GM23338 (cell line): ENCODE measurements around the gene INPP4B. TPM values are rescaled to one million over a fixed set of nuclear protein-coding genes. Genes with fewer than 3 reads are reported as not detected.

ENCODE experiments used
- ATAC-seq: fragments of 200-7000 bp; cut with Tn5 transposase; 3 replicates; pipeline ENCODE4 v1.9.1; 2020
- DNase-seq: peaks from one replicate; pipeline ENCODE4 v3.0.0-alpha.2; 2015; ENCODE audit warnings: low spot score
- H2AFZ ChIP-seq: fragments of 200-600 bp; sonication (generic); 2 replicates; pipeline ENCODE4 v1.8.0; 2016; ENCODE audit warnings: antibody characterized with exemption, mild to moderate bottlenecking, moderate library complexity
- H3F3A ChIP-seq: fragments of 200-600 bp; sonication (generic); replicated peaks from 2 replicates; pipeline ENCODE4 v1.8.0; 2017; ENCODE audit warnings: antibody characterized with exemption, mixed run types, low read depth
- H3K27ac ChIP-seq: fragments of 200-600 bp; sonication (generic); 2 replicates; pipeline ENCODE4 v1.6.1; 2016; ENCODE audit warnings: low read depth
- H3K27me3 ChIP-seq: fragments of 200-600 bp; sonication (generic); 2 replicates; pipeline ENCODE4 v1.8.0; 2016; ENCODE audit warnings: mild to moderate bottlenecking, mixed run types, moderate library complexity; ENCODE audit not compliant: insufficient read depth
- H3K36me3 ChIP-seq: fragments of 200-600 bp; sonication (generic); 2 replicates; pipeline ENCODE4 v1.8.0; 2016; ENCODE audit warnings: mild to moderate bottlenecking; ENCODE audit not compliant: insufficient read depth
- H3K4me1 ChIP-seq: fragments of 200-600 bp; sonication (generic); 2 replicates; pipeline ENCODE4 v1.8.0; 2016; ENCODE audit warnings: mild to moderate bottlenecking, moderate library complexity; ENCODE audit not compliant: insufficient read depth
- H3K4me2 ChIP-seq: fragments of 200-600 bp; sonication (generic); 2 replicates; pipeline ENCODE4 v1.7.1; 2017; ENCODE audit warnings: mixed run types
- H3K4me3 ChIP-seq: fragments of 200-600 bp; sonication (generic); 2 replicates; pipeline ENCODE4 v1.6.1; 2016; ENCODE audit warnings: mixed run types
- H3K79me2 ChIP-seq: fragments of 200-600 bp; sonication (generic); replicated peaks from 2 replicates; pipeline ENCODE4 v1.8.0; 2017; ENCODE audit warnings: mild to moderate bottlenecking; ENCODE audit not compliant: insufficient read depth
- H3K9me2 ChIP-seq: fragments of 200-600 bp; sonication (generic); 2 replicates; pipeline ENCODE4 v1.8.0; 2017; ENCODE audit not compliant: insufficient read depth
- H4K20me1 ChIP-seq: fragments of 200-600 bp; sonication (generic); replicated peaks from 2 replicates; pipeline ENCODE4 v1.8.0; 2017; ENCODE audit warnings: mild to moderate bottlenecking; ENCODE audit not compliant: insufficient read depth
- H3K27ac Mint-ChIP-seq: 2 replicates; pipeline ENCODE4 v1.8.0; 2020; ENCODE audit warnings: inconsistent platforms, mild to moderate bottlenecking, moderate library complexity, mixed read lengths
- H3K27me3 Mint-ChIP-seq: 3 replicates; pipeline ENCODE4 v1.8.0; 2022; ENCODE audit warnings: low read depth, mild to moderate bottlenecking, moderate library complexity, mixed read lengths, inconsistent platforms; ENCODE audit not compliant: insufficient read depth, poor library complexity
- H3K36me3 Mint-ChIP-seq: 3 replicates; pipeline ENCODE4 v1.8.0; 2021; ENCODE audit warnings: low read depth, mild to moderate bottlenecking, inconsistent platforms, moderate library complexity, mixed read lengths
- H3K4me1 Mint-ChIP-seq: 3 replicates; pipeline ENCODE4 v1.8.0; 2020; ENCODE audit warnings: mild to moderate bottlenecking, inconsistent platforms, mixed read lengths
- H3K4me3 Mint-ChIP-seq: 3 replicates; pipeline ENCODE4 v1.8.0; 2021; ENCODE audit warnings: moderate library complexity, mild to moderate bottlenecking, inconsistent platforms, mixed read lengths
- H3K9me3 Mint-ChIP-seq: 3 replicates; pipeline ENCODE4 v1.8.0; 2020; ENCODE audit warnings: moderate library complexity, mild to moderate bottlenecking, inconsistent platforms, mixed read lengths
- EZH2 ChIP-seq: fragments of 200-600 bp; sonication (generic); IDR thresholded peaks from one replicate; pipeline ENCODE4 v1.8.0; 2017; ENCODE audit warnings: antibody characterized with exemption, mild to moderate bottlenecking, low read depth; ENCODE audit not compliant: unreplicated experiment
- POLR2AphosphoS5 ChIP-seq: IDR thresholded peaks from 2 replicates; pipeline ENCODE4 v1.6.1; 2016; ENCODE audit warnings: antibody characterized with exemption, low read depth
- REST ChIP-seq: IDR thresholded peaks from one replicate; pipeline ENCODE4 v1.6.1; 2018; ENCODE audit warnings: antibody characterized with exemption; ENCODE audit not compliant: unreplicated experiment
- STAT1 ChIP-seq: IDR thresholded peaks from one replicate; pipeline ENCODE4 v1.6.1; 2016; ENCODE audit warnings: antibody characterized with exemption; ENCODE audit not compliant: unreplicated experiment
- ZNF114 ChIP-seq: fragments of 250-450 bp; sonication (Bioruptor Pico); IDR thresholded peaks from 2 replicates; pipeline ENCODE4 v1.5.0; 2020; ENCODE audit warnings: mild to moderate bottlenecking, moderate library complexity
- ZNF331 ChIP-seq: fragments of 250-450 bp; sonication (Bioruptor Pico); IDR thresholded peaks from 2 replicates; pipeline ENCODE4 v1.5.0; 2020; ENCODE audit warnings: low read depth, mild to moderate bottlenecking, moderate library complexity
- ZNF462 ChIP-seq: fragments of 250-450 bp; sonication (Bioruptor Pico); IDR thresholded peaks from 2 replicates; pipeline ENCODE4 v1.5.0; 2020; ENCODE audit warnings: mild to moderate bottlenecking, moderate library complexity
- polyA plus RNA-seq: library from polyadenylated mRNA; unstranded; fragments of >200 nt; fragmentation: Nextera tagmentation; extraction: Ambion mirVana; gene quantifications from 2 replicates; pipeline ENCODE4 v1.2.1, GENCODE V29; 2016
- total RNA-seq: library from RNA; depleted of rRNA; stranded (reverse); fragments of >200 nt; shearing (Covaris generic); gene quantifications from 2 replicates; pipeline ENCODE4 v1.2.3, GENCODE V29; 2014
- TF ChIP-seq, protein P1 (sequence below), 2 experiments: fragments of 200-600 bp in 1 of 2; sonication (generic) in 1 of 2; conservative IDR thresholded peaks; 2 replicates each; pipeline versions ENCODE4 v1.5.1 to v1.6.1; 2016 to 2017; ENCODE audit warnings: antibody characterized with exemption in 2 of 2, low read depth in 2 of 2, mild to moderate bottlenecking in 2 of 2, moderate library complexity in 1 of 2

The INPP4B gene
- total and polyA plus RNA-seq, 2 experiments from 2014 or later, result 0.11 to 0.14 TPM

DNA sequence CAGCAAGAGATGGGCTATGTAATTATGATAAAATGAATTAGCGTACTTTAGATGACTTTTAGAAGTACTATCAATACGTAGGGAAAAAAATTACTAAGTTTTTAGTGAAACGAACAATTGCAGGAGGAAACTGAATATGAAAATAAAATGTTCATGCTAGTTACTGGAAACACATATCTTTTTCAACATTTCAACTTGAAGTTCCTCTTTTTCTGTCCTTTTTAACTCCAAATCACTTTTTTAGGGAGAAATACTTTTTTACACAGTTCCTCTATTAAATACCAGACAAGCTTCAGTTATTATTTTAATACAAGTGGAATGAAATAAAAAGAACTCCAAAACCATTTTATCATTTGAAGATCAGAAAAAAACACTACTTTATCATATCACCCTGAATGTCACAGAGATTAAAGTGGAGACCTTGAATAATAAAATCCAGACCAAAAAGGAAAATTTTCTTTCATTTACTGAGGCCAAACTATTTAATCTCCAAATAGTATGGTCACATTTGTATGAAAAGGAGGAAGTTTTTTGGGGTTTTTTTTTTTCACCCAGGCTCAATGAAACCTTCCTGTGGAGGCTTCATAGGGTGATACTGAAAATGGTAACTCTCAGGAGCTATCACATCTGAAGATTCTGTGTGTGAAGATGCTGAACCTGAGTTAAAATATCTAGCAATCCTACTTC lies 306.2 kb downstream of the INPP4B start (continued):
- TF ChIP-seq, protein P1, sequence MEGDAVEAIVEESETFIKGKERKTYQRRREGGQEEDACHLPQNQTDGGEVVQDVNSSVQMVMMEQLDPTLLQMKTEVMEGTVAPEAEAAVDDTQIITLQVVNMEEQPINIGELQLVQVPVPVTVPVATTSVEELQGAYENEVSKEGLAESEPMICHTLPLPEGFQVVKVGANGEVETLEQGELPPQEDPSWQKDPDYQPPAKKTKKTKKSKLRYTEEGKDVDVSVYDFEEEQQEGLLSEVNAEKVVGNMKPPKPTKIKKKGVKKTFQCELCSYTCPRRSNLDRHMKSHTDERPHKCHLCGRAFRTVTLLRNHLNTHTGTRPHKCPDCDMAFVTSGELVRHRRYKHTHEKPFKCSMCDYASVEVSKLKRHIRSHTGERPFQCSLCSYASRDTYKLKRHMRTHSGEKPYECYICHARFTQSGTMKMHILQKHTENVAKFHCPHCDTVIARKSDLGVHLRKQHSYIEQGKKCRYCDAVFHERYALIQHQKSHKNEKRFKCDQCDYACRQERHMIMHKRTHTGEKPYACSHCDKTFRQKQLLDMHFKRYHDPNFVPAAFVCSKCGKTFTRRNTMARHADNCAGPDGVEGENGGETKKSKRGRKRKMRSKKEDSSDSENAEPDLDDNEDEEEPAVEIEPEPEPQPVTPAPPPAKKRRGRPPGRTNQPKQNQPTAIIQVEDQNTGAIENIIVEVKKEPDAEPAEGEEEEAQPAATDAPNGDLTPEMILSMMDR (conservative IDR thresholded peaks at IDR 0.05; ENCODE audit: low read depth in 2 of 2), result no peak
- no peak for TF ChIP-seq STAT1
- TF ChIP-seq EZH2, result no peak
- TF ChIP-seq ZNF114, result no peak
- no peak for TF ChIP-seq ZNF331 (CRISPR knock-in tag)
- no peak for TF ChIP-seq REST

- H3K27me3 ChIP-seq, result no peaks in the 10 kb centered on the region
- Mint-ChIP-seq H3K36me3 (no peaks in the 10 kb centered on the region), H3K4me1 (peaks cover 14% of the 10 kb centered on the region), H3K27me3 (peaks cover 2% of the 10 kb centered on the region), H3K9me3 (no peaks in the 10 kb centered on the region), H3K27ac (no peak overlapping the region), H3K4me3 (no peak overlapping the region)
- H3K36me3 ChIP-seq, result no peaks in the 10 kb centered on the region
- no peak overlapping the region for H3K27ac ChIP-seq
- no peak for DNase-seq
- H3K79me2 ChIP-seq, result no peaks in the 10 kb centered on the region
- peaks cover 10% of the 10 kb centered on the region; the same call in 1 of the 2 replicates for H3K4me1 ChIP-seq
- no peak overlapping the region for H2AFZ ChIP-seq
- no peaks in the 10 kb centered on the region for H3F3A ChIP-seq
- no peaks in the 10 kb centered on the region for H4K20me1 ChIP-seq
- no peak overlapping the region for H3K4me3 ChIP-seq
- ATAC-seq, result no peak
- no peak overlapping the region for H3K4me2 ChIP-seq
- H3K9me2 ChIP-seq, result no peaks in the 10 kb centered on the region
- no peak for TF ChIP-seq STAT1
- no peak for TF ChIP-seq ZNF462 (CRISPR knock-in tag)
- no peak for TF ChIP-seq ZNF114
- TF ChIP-seq, protein P1 (conservative IDR thresholded peaks at IDR 0.05; ENCODE audit: low read depth in 2 of 2), result no peak
- no peak for TF ChIP-seq POLR2AphosphoS5
- TF ChIP-seq ZNF331 (CRISPR knock-in tag), result no peak
These were observed 311.1 kb downstream of the INPP4B start for GRCh38 chr4:142535009-142535408.
